Measurements from ENCODE around the gene RPUSD3.

Gene RPUSD3

DNA sequence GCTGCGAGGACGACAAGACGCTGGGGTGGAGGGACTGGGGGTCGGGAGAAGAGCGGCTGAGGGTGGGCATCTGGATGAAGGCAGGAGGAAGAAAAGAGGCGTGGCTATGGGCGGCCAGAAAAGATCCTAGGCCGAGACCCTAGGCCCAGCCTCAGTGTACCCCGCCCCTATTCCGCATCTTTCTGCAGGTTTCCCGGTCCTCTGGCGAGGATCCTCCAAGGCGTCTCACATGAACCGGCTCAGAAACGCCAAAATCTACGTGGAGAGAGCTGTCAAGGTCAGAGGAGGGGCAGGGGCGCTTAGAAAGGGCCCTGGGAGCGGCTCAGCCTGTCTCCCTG is 33.4 kb downstream of the RPUSD3 start:
- peak overlapping the region; percentile 34 for H3K4me3 ChIP-seq (ENCODE audit: low read depth, low read length)
- CTCF ChIA-PET = no interaction called here
- peak overlapping the region; percentile 76; the same call in 1 of the 2 replicates for H3K27ac ChIP-seq (ENCODE audit: extremely low read depth, low read depth, low read length)
- no peak for TF ChIP-seq ZNF23 (tag by site-specific recombination; IDR thresholded peaks at IDR 0.05; ENCODE audit: borderline replicate concordance)
- no peak for TF ChIP-seq KLF16 (tag by site-specific recombination; IDR thresholded peaks at IDR 0.05)
- no peak for TF ChIP-seq ZNF433 (tag by site-specific recombination; IDR thresholded peaks at IDR 0.05; ENCODE audit: low read depth)
- TF ChIP-seq ZNF544 (tag by site-specific recombination; IDR thresholded peaks at IDR 0.05) = no peak
- TF ChIP-seq ZNF521 (tag by site-specific recombination; IDR thresholded peaks at IDR 0.05) = no peak
- no peak for TF ChIP-seq TRIM28 (IDR thresholded peaks at IDR 0.05; ENCODE audit: borderline replicate concordance, low read length)
- no peak for TF ChIP-seq ZNF132 (tag by site-specific recombination; IDR thresholded peaks at IDR 0.05; ENCODE audit: borderline replicate concordance)
- TF ChIP-seq ZNF792 (tag by site-specific recombination; IDR thresholded peaks at IDR 0.05) = no peak
- no peak for TF ChIP-seq ZNF596 (tag by site-specific recombination; IDR thresholded peaks at IDR 0.05)
- TF ChIP-seq BCL11A (tag by site-specific recombination; IDR thresholded peaks at IDR 0.05; ENCODE audit: low read depth) = no peak
- TF ChIP-seq BCL11B (tag by site-specific recombination; IDR thresholded peaks at IDR 0.05; ENCODE audit: low read depth) = no peak
- no peak for TF ChIP-seq ZNF600 (tag by site-specific recombination; IDR thresholded peaks at IDR 0.05)
- TF ChIP-seq ZNF311 (tag by site-specific recombination; IDR thresholded peaks at IDR 0.05; ENCODE audit: borderline replicate concordance) = no peak
- no peak for TF ChIP-seq ZNF174 (tag by site-specific recombination; IDR thresholded peaks at IDR 0.05)
- TF ChIP-seq SCRT1 (tag by site-specific recombination; IDR thresholded peaks at IDR 0.05; ENCODE audit: borderline replicate concordance) = no peak
- no peak for TF ChIP-seq ZNF184 (tag by site-specific recombination; IDR thresholded peaks at IDR 0.05)
- TF ChIP-seq ZNF391 (tag by site-specific recombination; IDR thresholded peaks at IDR 0.05; ENCODE audit: borderline replicate concordance, low read depth) = no peak
- TF ChIP-seq ZNF350 (tag by site-specific recombination; IDR thresholded peaks at IDR 0.05) = no peak
- peaks cover 3 to 69% of the 10 kb centered on the region in 2 experiments; a peak in 2 of 3 replicates for H3K36me3 ChIP-seq (ENCODE audit: control insufficient read depth in 2 of 2, insufficient read depth in 1 of 2, low read length in 2 of 2)
- no peaks in the 10 kb centered on the region for H3K9me3 ChIP-seq (ENCODE audit: control insufficient read depth, insufficient read depth, low read depth, low read length)
- peaks cover 6% of the 10 kb centered on the region; the same call in 1 of the 2 replicates for H3K4me1 ChIP-seq (ENCODE audit: control insufficient read depth, insufficient read depth, low read length)
- POLR2A ChIA-PET = interaction anchor here (3.6 kb wide), 1 partner anchor 17 kb away, joined by 18 read pairs; the partner anchor contains the start of genes ARPC4 and TADA3

DNA sequence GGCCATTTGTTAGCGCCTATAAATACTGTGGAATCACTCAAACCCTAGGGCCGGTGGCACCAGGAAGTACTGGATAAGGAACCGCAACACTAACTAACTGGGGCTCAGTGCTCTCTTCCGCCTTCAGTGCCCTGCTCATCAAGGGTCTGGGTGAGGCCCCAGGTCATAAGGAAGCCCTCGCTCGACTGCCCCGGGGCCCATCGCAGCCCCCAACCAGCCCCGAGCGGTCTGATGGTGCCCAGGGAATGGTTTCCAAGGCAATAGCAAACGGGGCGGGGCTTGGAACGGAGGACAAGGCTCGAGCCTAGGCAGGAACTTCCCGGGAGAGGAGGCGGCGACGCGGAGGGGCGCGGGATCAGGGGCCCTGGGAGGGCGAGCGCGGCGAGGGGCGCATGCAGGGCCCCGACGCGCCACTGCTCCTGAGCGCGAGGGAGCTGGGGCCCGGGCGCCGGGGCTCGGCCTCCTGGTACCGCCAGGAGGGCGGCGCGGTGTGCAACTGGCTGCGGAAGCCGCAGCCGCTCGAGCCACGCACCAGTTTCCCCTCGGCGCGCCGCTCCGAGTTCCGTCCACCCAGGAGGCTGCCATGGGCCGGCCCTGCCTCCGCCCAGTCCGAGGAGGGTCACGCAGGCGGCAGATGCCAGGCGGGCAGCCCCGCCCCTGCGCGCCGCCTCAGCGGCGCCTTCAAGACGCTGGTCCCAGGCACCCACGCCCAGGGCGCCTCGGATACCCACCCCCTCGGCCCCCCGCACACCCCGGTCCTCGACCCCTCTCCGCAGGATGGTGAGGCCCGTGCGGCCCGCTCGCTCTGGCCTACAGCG is 34.0 kb downstream of the RPUSD3 start, which contains the start of gene TTLL3:
TTLL3 (plus strand) TSS at position 648 of the 818 bp plus-strand sequence. CDS start 400 bp downstream, outside the sequence.
- CTCF ChIA-PET = interaction anchor here (0.6 to 1.1 kb wide), 2 partner anchors 144 to 306 kb away, joined by 4 read pairs; no protein-coding TSS in a partner anchor
- POLR2A ChIA-PET = interaction anchor here (0.6 to 3.6 kb wide), 2 partner anchors 17 to 78 kb away, joined by 3 to 18 read pairs; partner anchors contain the start of genes ARPC4, BRPF1 and TADA3
- H3K4me1 ChIP-seq (ENCODE audit: control insufficient read depth, insufficient read depth, low read length) = peaks cover 6% of the 10 kb centered on the region; the same call in 1 of the 2 replicates
- H3K36me3 ChIP-seq (ENCODE audit: control insufficient read depth in 2 of 2, insufficient read depth in 1 of 2, low read length in 2 of 2) = peaks cover 3 to 71% of the 10 kb centered on the region in 2 experiments
- H3K9me3 ChIP-seq (ENCODE audit: control insufficient read depth, insufficient read depth, low read depth, low read length) = no peaks in the 10 kb centered on the region
- H3K4me3 ChIP-seq (ENCODE audit: low read depth, low read length) = peak within 1 kb of the TSS; percentile 34
- H3K27ac ChIP-seq (ENCODE audit: extremely low read depth, low read depth, low read length) = peak within 1 kb of the TSS; percentile 76
- TF ChIP-seq GLIS1 (tag by site-specific recombination; IDR thresholded peaks at IDR 0.05) (peak; percentile 61), SALL2 (tag by site-specific recombination; IDR thresholded peaks at IDR 0.05; ENCODE audit: borderline replicate concordance) (no peak), ZNF558 (tag by site-specific recombination; IDR thresholded peaks at IDR 0.05) (no peak), ZBTB8A (tag by site-specific recombination; IDR thresholded peaks at IDR 0.05) (0 out of 2 replicates have a peak, but pooled peaks have one; percentile 17), ZNF501 (tag by site-specific recombination; IDR thresholded peaks at IDR 0.05) (no peak), ZBTB20 (tag by site-specific recombination; IDR thresholded peaks at IDR 0.05) (peak; percentile 86), SP2 (tag by site-specific recombination; IDR thresholded peaks at IDR 0.05) (0 out of 2 replicates have a peak, but pooled peaks have one; percentile 14), ZNF701 (tag by site-specific recombination; IDR thresholded peaks at IDR 0.05) (no peak), TRIM28 (IDR thresholded peaks at IDR 0.05; ENCODE audit: borderline replicate concordance, low read length) (no peak)
- TF ChIP-seq, protein P1, sequence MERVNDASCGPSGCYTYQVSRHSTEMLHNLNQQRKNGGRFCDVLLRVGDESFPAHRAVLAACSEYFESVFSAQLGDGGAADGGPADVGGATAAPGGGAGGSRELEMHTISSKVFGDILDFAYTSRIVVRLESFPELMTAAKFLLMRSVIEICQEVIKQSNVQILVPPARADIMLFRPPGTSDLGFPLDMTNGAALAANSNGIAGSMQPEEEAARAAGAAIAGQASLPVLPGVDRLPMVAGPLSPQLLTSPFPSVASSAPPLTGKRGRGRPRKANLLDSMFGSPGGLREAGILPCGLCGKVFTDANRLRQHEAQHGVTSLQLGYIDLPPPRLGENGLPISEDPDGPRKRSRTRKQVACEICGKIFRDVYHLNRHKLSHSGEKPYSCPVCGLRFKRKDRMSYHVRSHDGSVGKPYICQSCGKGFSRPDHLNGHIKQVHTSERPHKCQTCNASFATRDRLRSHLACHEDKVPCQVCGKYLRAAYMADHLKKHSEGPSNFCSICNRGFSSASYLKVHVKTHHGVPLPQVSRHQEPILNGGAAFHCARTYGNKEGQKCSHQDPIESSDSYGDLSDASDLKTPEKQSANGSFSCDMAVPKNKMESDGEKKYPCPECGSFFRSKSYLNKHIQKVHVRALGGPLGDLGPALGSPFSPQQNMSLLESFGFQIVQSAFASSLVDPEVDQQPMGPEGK (tag by site-specific recombination; IDR thresholded peaks at IDR 0.05) = 0 out of 2 replicates have a peak, but pooled peaks have one; percentile 3
- TF ChIP-seq, protein P2, sequence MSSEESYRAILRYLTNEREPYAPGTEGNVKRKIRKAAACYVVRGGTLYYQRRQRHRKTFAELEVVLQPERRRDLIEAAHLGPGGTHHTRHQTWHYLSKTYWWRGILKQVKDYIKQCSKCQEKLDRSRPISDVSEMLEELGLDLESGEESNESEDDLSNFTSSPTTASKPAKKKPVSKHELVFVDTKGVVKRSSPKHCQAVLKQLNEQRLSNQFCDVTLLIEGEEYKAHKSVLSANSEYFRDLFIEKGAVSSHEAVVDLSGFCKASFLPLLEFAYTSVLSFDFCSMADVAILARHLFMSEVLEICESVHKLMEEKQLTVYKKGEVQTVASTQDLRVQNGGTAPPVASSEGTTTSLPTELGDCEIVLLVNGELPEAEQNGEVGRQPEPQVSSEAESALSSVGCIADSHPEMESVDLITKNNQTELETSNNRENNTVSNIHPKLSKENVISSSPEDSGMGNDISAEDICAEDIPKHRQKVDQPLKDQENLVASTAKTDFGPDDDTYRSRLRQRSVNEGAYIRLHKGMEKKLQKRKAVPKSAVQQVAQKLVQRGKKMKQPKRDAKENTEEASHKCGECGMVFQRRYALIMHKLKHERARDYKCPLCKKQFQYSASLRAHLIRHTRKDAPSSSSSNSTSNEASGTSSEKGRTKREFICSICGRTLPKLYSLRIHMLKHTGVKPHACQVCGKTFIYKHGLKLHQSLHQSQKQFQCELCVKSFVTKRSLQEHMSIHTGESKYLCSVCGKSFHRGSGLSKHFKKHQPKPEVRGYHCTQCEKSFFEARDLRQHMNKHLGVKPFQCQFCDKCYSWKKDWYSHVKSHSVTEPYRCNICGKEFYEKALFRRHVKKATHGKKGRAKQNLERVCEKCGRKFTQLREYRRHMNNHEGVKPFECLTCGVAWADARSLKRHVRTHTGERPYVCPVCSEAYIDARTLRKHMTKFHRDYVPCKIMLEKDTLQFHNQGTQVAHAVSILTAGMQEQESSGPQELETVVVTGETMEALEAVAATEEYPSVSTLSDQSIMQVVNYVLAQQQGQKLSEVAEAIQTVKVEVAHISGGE (tag by site-specific recombination; conservative IDR thresholded peaks at IDR 0.05; ENCODE audit: low read depth) = peak; percentile 78
- TF ChIP-seq, protein P3, sequence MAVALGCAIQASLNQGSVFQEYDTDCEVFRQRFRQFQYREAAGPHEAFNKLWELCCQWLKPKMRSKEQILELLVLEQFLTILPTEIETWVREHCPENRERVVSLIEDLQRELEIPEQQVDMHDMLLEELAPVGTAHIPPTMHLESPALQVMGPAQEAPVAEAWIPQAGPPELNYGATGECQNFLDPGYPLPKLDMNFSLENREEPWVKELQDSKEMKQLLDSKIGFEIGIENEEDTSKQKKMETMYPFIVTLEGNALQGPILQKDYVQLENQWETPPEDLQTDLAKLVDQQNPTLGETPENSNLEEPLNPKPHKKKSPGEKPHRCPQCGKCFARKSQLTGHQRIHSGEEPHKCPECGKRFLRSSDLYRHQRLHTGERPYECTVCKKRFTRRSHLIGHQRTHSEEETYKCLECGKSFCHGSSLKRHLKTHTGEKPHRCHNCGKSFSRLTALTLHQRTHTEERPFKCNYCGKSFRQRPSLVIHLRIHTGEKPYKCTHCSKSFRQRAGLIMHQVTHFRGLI (tag by site-specific recombination; IDR thresholded peaks at IDR 0.05) = no peak

All from HEK293 (cell line).